Uterus (tissue), 4 donors: ENCODE measurements around the gene PARD3. TPM values are rescaled to one million over a fixed set of nuclear protein-coding genes. Genes with fewer than 3 reads are reported as not detected.

ENCODE experiments used
- DNase-seq, 2 donors: peaks; one replicate each; pipeline ENCODE4 v3.0.0-alpha.2; 2019 to 2020
- H3K27ac ChIP-seq, 2 donors: fragments of 200-600 bp; sonication (generic); 1 replicate in 1 of 2; 2 replicates in 1 of 2; pipeline ENCODE4 v1.5.1; 2016 to 2018
- H3K27me3 ChIP-seq, 2 donors: fragments of 200-600 bp; sonication (generic); one replicate each; pipeline ENCODE4 v1.5.1; 2018 to 2019; ENCODE audit warnings: control low read depth in 1 of 2
- H3K36me3 ChIP-seq, 2 donors: fragments of 200-600 bp; sonication (generic); one replicate each; pipeline ENCODE4 v1.5.1; 2019; ENCODE audit warnings: control low read depth in 1 of 2
- H3K4me1 ChIP-seq, 2 donors: fragments of 200-600 bp; sonication (generic); one replicate each; pipeline ENCODE4 v1.5.1; 2018 to 2019; ENCODE audit warnings: control low read depth in 1 of 2
- H3K4me3 ChIP-seq, 2 donors: fragments of 200-600 bp; sonication (generic); 1 replicate in 1 of 2; 2 replicates in 1 of 2; pipeline ENCODE4 v1.5.1; 2018 to 2019; ENCODE audit warnings: mild to moderate bottlenecking in 1 of 2
- H3K9me3 ChIP-seq, 2 donors: fragments of 200-600 bp; sonication (generic); one replicate each; pipeline ENCODE4 v1.5.1; 2019; ENCODE audit warnings: control low read depth in 1 of 2
- POLR2A ChIP-seq, 2 donors: fragments of 450-650 bp; IDR thresholded peaks; one replicate each; pipeline ENCODE4 v1.6.1; 2016; ENCODE audit warnings: antibody characterized with exemption in 2 of 2, mild to moderate bottlenecking in 1 of 2, moderate library complexity in 1 of 2
- intact Hi-C: fragments of 100-400 bp; cut with DNase I; formaldehyde crosslinking; loops from one replicate; pipeline ENCODE4 v1.15.1; 2023; ENCODE audit warnings: low total_unique reads
- total RNA-seq, 4 donors: library from RNA; depleted of rRNA in 3 of 4; stranded (reverse); fragments of >200 nt in 3 of 4; gene quantifications; one replicate each; pipeline versions ENCODE4 v1.1.0 to v1.2.4, GENCODE V29; 2014 to 2023
- TF ChIP-seq, protein P1 (sequence below), 4 experiments: fragments of 200-600 bp in 2 of 4; fragments of 450-650 bp in 2 of 4; sonication (generic) in 2 of 4; IDR thresholded peaks; one replicate each; pipeline ENCODE4 v1.5.1; 2016 to 2019; ENCODE audit warnings: antibody characterized with exemption in 4 of 4, mild to moderate bottlenecking in 2 of 4, moderate library complexity in 1 of 4
- donor health status: DM: yes; HTN: yes; CAD: no.

The PARD3 gene
- total RNA-seq, 4 donors from 2014 or later, result 42.1 to 96.1 (median 51.5) TPM

DNA sequence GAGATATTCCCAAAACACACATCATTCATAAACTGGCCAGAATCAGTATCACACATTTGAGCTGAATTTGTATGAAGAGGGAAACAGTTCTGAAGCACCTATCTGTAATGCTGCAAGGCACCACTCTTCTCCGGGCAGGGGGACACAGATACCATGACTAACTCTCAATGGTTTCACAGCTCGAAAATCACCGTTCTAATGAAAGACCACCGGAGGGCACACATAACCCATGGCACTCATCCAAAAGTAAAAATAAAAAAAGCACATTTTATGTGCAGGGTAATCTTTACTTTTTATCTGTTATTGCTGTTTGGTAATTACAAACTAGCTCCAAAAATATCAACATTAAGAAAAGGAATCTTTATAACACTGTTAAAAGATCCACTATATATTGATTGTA is 137.5 kb downstream of the PARD3 start:
- no peaks in the 10 kb centered on the region for H3K27me3 ChIP-seq
- no peaks in the 10 kb centered on the region for H3K4me1 ChIP-seq
- intact Hi-C loops, result no loop called here
- H3K36me3 ChIP-seq, result no peaks in the 10 kb centered on the region
- no peak for DNase-seq
- H3K4me3 ChIP-seq, result no peak overlapping the region
- TF ChIP-seq, protein P1, sequence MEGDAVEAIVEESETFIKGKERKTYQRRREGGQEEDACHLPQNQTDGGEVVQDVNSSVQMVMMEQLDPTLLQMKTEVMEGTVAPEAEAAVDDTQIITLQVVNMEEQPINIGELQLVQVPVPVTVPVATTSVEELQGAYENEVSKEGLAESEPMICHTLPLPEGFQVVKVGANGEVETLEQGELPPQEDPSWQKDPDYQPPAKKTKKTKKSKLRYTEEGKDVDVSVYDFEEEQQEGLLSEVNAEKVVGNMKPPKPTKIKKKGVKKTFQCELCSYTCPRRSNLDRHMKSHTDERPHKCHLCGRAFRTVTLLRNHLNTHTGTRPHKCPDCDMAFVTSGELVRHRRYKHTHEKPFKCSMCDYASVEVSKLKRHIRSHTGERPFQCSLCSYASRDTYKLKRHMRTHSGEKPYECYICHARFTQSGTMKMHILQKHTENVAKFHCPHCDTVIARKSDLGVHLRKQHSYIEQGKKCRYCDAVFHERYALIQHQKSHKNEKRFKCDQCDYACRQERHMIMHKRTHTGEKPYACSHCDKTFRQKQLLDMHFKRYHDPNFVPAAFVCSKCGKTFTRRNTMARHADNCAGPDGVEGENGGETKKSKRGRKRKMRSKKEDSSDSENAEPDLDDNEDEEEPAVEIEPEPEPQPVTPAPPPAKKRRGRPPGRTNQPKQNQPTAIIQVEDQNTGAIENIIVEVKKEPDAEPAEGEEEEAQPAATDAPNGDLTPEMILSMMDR (IDR thresholded peaks at IDR 0.05), result no peak
- no peak for TF ChIP-seq POLR2A (IDR thresholded peaks at IDR 0.05)
- H3K27ac ChIP-seq, result no peak overlapping the region
- no peaks in the 10 kb centered on the region for H3K9me3 ChIP-seq

DNA sequence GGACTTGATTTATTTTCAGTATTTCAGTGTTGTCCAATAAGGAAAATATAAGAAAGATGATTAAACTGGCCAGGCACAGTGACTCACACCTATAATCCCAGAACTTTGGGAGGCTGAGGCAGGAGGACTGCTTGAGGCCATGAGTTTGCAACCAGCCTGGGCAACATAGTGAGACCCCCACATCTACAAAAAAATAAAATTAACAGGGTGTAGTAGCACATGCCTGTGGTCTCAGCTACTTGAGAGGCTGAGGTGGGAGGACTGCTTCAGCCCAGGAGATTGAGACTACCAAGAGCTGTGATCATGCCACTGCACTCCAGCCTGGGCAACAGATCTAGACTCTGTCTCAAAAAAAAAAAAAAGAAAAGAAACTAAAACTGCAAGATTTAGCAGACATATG is 138.0 kb downstream of the PARD3 start:
- DNase-seq, result no peak
- intact Hi-C loops, result no loop called here
- Histone ChIP-seq H3K27me3 (no peaks in the 10 kb centered on the region), H3K4me3 (no peak overlapping the region), H3K9me3 (no peaks in the 10 kb centered on the region), H3K4me1 (no peaks in the 10 kb centered on the region), H3K36me3 (no peaks in the 10 kb centered on the region), H3K27ac (no peak overlapping the region)
- no peak for TF ChIP-seq POLR2A (IDR thresholded peaks at IDR 0.05)
- TF ChIP-seq, protein P1 (IDR thresholded peaks at IDR 0.05), result no peak

DNA sequence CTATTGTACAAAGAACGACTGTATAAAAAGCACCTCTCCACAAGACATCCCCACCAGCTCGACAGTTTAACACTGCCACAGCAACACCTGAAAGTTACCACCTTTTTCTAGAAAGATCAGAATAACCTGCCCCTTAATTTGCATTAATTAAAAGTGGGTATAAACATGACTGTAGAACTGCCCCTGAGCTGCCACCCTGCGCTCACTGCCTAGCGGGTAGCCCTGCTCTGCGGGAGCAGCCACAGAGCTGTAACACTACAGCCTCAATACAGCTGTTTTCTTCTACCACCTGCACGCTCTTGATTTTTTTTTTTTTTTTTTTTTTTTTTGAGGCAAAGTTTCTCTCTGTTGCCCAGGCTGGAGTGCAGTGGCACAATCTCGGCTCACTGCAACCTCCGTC is 140.9 kb downstream of the PARD3 start:
- no peak for TF ChIP-seq POLR2A (IDR thresholded peaks at IDR 0.05)
- TF ChIP-seq, protein P1 (IDR thresholded peaks at IDR 0.05), result no peak
- no peaks in the 10 kb centered on the region for H3K9me3 ChIP-seq
- H3K36me3 ChIP-seq, result no peaks in the 10 kb centered on the region
- H3K27ac ChIP-seq, result no peak overlapping the region
- no peaks in the 10 kb centered on the region for H3K4me1 ChIP-seq
- H3K4me3 ChIP-seq, result no peak overlapping the region
- intact Hi-C loops, result no loop called here
- no peaks in the 10 kb centered on the region for H3K27me3 ChIP-seq
- DNase-seq, result no peak

DNA sequence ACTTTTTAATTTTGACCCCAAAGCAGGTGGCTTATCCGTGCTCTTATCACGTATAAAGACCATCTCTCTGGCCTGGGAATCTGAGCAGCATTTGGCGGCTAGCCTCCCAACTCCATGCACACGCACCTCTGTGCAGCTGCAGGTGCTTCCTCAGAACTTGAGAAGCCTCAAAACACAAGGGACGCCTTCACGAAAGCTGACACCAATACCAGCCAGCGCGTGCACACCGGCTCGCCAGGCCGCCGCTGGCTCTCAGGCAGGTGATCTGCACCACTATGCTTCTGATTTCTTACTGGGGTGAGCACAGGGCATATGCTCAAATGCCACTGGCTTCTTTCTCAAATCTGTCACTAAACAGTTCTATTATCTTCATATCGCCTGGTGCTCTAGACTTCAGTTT is 145.0 kb downstream of the PARD3 start:
- TF ChIP-seq, protein P1 (IDR thresholded peaks at IDR 0.05), result no peak
- TF ChIP-seq POLR2A (IDR thresholded peaks at IDR 0.05), result no peak
- Histone ChIP-seq H3K27me3 (no peaks in the 10 kb centered on the region), H3K27ac (no peak overlapping the region), H3K4me3 (no peak overlapping the region), H3K4me1 (no peaks in the 10 kb centered on the region), H3K36me3 (no peaks in the 10 kb centered on the region), H3K9me3 (no peaks in the 10 kb centered on the region)
- intact Hi-C loops, result no loop called here
- no peak for DNase-seq

DNA sequence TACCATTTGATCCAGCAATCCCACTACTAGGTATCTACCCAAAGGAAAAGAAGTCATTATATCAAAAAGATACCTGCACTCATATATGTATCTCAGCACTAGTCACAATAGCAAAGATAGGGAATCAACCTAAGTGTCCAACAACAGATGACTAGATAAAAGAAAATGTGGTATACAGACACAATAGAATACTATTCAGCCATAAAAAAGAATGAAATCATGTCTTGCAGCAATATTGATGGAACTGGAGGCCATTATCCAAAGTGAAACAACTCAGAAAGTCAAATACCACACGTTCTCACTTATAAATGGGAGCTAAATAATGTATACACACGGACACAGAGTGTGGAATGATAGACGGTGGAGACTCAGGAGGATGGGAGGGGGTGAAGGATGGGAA is 146.0 kb downstream of the PARD3 start:
- intact Hi-C loops, result no loop called here
- no peak for DNase-seq
- no peaks in the 10 kb centered on the region for H3K27me3 ChIP-seq
- no peaks in the 10 kb centered on the region for H3K36me3 ChIP-seq
- H3K27ac ChIP-seq, result no peak overlapping the region
- no peaks in the 10 kb centered on the region for H3K9me3 ChIP-seq
- no peak overlapping the region for H3K4me3 ChIP-seq
- H3K4me1 ChIP-seq, result no peaks in the 10 kb centered on the region
- no peak for TF ChIP-seq POLR2A (IDR thresholded peaks at IDR 0.05)

DNA sequence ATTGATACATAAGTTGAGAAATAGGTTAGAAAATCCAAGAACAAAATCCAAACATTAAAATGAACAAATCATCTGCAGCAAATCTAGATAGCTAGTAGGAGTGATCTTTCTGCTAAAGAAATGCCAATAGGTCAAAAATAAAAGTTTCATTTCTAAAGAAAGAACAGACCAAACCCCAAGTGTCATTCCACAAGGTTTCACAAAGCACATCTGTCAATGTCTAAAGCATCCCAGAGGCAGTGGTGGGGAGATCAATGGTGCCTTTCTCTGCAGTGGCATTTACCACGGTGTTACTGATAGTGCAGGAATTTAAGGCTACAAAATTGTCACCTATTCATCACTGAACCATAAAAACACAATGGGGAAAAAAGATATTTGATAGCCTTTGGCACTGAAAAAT is 147.9 kb downstream of the PARD3 start:
- Histone ChIP-seq H3K9me3 (no peaks in the 10 kb centered on the region), H3K36me3 (no peaks in the 10 kb centered on the region), H3K27me3 (no peaks in the 10 kb centered on the region), H3K4me3 (no peak overlapping the region), H3K27ac (no peak overlapping the region), H3K4me1 (no peaks in the 10 kb centered on the region)
- no peak for DNase-seq
- intact Hi-C loops, result no loop called here
- no peak for TF ChIP-seq POLR2A (IDR thresholded peaks at IDR 0.05)
- TF ChIP-seq, protein P1 (IDR thresholded peaks at IDR 0.05), result no peak
